ENCODE data around the gene GAST.

DNA sequence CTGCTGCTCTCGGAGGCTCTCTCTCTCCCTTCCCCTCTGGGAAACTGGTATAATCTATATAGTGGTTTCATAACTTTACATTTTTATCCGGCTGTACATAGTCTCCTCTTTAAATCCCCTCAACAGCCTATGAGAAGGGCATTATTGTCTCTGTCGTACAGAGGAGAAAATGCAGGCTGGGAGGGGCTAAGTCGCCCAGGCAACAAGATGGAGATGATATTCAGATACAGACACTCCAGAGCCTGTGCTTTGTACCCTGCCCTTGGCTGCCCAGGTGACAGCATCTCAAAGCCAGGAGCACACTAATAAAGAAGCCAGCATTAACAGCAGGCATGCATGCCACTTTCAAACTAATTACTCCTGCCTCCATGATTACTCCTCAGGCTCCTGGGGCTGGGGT is 28.1 kb upstream of the GAST start:
- TF ChIP-seq, protein P1, sequence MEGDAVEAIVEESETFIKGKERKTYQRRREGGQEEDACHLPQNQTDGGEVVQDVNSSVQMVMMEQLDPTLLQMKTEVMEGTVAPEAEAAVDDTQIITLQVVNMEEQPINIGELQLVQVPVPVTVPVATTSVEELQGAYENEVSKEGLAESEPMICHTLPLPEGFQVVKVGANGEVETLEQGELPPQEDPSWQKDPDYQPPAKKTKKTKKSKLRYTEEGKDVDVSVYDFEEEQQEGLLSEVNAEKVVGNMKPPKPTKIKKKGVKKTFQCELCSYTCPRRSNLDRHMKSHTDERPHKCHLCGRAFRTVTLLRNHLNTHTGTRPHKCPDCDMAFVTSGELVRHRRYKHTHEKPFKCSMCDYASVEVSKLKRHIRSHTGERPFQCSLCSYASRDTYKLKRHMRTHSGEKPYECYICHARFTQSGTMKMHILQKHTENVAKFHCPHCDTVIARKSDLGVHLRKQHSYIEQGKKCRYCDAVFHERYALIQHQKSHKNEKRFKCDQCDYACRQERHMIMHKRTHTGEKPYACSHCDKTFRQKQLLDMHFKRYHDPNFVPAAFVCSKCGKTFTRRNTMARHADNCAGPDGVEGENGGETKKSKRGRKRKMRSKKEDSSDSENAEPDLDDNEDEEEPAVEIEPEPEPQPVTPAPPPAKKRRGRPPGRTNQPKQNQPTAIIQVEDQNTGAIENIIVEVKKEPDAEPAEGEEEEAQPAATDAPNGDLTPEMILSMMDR (IDR thresholded peaks at IDR 0.05): no peak
- TF ChIP-seq POLR2A (IDR thresholded peaks at IDR 0.05): no peak

Data from testis (tissue), 2 donors.